ENCODE measurements around the gene NELL1. TPM values are rescaled to one million over a fixed set of nuclear protein-coding genes. Genes with fewer than 3 reads are reported as not detected.

The NELL1 gene
- total and polyA plus RNA-seq, 7 donors = 0.34 to 1.1 (median 0.62) TPM; not detected in 3

DNA sequence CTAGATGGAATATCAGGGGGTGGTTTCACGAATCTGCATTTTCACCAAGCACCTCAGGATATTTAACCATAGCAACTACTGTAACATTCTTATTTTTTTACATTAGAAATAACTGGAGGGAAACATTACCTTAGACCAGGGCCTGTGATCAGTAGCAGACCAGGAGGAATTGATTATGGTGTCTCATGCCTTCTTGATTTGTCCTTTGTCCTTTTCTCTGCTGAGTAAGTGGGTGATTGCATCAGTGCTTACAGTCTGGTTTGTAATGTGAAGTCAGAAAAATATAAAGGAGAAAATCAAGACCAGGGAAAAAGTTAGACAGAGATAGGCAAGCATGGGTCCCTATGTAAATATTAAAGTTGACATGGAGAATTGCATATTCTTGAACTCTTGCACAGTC, 703.3 kb downstream of the NELL1 start:
- H3K36me3 ChIP-seq = no peaks in the 10 kb centered on the region
- H3K27ac ChIP-seq = no peak overlapping the region
- H3K27me3 ChIP-seq = no peaks in the 10 kb centered on the region
- DNase-seq = no peak
- H3K4me3 ChIP-seq = no peak overlapping the region
- intact Hi-C loops (cut with DNase I) = no loop called here
- TF ChIP-seq EP300 (IDR thresholded peaks at IDR 0.05) (no peak), POLR2A (IDR thresholded peaks at IDR 0.05) (no peak), POLR2AphosphoS5 (IDR thresholded peaks at IDR 0.05) (no peak)
- TF ChIP-seq, protein P1, sequence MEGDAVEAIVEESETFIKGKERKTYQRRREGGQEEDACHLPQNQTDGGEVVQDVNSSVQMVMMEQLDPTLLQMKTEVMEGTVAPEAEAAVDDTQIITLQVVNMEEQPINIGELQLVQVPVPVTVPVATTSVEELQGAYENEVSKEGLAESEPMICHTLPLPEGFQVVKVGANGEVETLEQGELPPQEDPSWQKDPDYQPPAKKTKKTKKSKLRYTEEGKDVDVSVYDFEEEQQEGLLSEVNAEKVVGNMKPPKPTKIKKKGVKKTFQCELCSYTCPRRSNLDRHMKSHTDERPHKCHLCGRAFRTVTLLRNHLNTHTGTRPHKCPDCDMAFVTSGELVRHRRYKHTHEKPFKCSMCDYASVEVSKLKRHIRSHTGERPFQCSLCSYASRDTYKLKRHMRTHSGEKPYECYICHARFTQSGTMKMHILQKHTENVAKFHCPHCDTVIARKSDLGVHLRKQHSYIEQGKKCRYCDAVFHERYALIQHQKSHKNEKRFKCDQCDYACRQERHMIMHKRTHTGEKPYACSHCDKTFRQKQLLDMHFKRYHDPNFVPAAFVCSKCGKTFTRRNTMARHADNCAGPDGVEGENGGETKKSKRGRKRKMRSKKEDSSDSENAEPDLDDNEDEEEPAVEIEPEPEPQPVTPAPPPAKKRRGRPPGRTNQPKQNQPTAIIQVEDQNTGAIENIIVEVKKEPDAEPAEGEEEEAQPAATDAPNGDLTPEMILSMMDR (IDR thresholded peaks at IDR 0.05) = no peak
- H3K4me1 ChIP-seq = no peaks in the 10 kb centered on the region
- no peaks in the 10 kb centered on the region for H3K9me3 ChIP-seq
- 31 to 80% methylated on average over 1 of the region's 1 CpG for WGBS, 2 donors

DNA sequence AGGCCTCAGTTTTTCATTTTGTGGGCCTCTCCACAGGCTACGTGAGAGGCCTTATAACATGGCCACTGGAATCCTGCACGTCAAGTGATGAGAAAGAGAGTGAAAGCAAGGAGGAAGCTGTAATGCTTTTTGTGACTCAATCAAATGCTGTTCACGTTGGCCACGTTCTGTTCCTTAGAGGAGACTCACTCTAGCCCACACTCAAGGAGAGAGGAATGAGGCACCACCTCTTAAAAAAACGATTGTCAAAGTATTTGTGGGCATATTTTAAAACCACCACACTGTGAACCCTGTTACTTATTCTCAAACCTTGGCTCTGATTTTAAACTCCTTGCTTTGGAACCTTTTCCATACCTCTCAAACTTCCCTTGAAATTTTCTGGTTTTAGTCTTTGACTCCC, 705.0 kb downstream of the NELL1 start:
- Histone ChIP-seq H3K27me3 (no peaks in the 10 kb centered on the region), H3K27ac (no peak overlapping the region), H3K4me1 (no peaks in the 10 kb centered on the region), H3K9me3 (no peaks in the 10 kb centered on the region), H3K4me3 (no peak overlapping the region), H3K36me3 (no peaks in the 10 kb centered on the region)
- TF ChIP-seq, protein P1 (IDR thresholded peaks at IDR 0.05) = no peak
- no peak for TF ChIP-seq EP300 (IDR thresholded peaks at IDR 0.05)
- no peak for TF ChIP-seq POLR2A (IDR thresholded peaks at IDR 0.05)
- TF ChIP-seq POLR2AphosphoS5 (IDR thresholded peaks at IDR 0.05) = no peak
- intact Hi-C loops (cut with DNase I) = no loop called here
- DNase-seq = no peak
- WGBS, 2 donors = 53 to 58% methylated on average over 5 of the region's 5 CpGs

DNA sequence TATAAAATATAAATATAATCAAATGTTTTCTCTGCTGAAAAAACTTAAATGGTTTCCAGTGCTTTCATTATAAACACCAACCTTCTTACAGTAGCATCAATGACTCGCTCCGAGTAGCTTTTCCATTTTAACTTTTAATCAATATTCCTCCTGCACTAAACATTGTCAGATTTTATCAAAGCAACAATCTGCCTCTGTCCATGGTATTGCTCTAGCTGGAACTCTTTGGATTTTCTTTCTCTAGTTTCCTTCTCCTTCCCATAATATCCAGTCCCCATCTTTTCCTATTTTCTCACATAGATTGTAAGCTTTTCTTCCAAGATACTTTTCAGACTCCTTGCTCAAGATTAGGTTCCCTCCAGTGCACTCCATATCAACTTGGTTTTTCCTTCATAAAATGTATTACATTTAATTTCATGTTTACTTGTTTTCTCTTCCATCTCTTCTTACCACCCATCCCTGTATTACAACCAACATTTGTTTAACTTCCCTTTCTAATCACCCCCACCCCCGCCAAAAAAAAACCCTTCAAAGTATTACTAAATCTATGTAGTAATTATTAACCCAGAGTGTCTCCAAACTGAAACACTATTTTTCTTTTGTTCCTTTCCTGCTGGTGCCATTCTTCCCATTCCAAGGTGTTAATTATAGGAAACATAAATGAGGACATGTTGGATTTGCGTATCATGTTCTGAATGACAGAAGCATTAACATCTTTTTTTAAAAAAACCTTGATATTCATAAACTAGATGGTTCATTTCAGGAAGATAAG, 716.5 kb downstream of the NELL1 start:
- DNase-seq = no peak
- H3K4me3 ChIP-seq = no peak overlapping the region
- intact Hi-C loops (cut with DNase I) = no loop called here
- no peak for TF ChIP-seq POLR2A (IDR thresholded peaks at IDR 0.05)
- TF ChIP-seq, protein P1 (IDR thresholded peaks at IDR 0.05) = no peak
- no peak for TF ChIP-seq POLR2AphosphoS5 (IDR thresholded peaks at IDR 0.05)
- no peak for TF ChIP-seq EP300 (IDR thresholded peaks at IDR 0.05)
- H3K36me3 ChIP-seq = no peaks in the 10 kb centered on the region
- H3K9me3 ChIP-seq = peaks cover 0 to 2% (median 0%) of the 10 kb centered on the region in 4 donors
- 69 to 88% methylated on average over 4 of the region's 4 CpGs for WGBS, 2 donors
- no peaks in the 10 kb centered on the region for H3K27me3 ChIP-seq
- no peaks in the 10 kb centered on the region for H3K4me1 ChIP-seq
- no peak overlapping the region for H3K27ac ChIP-seq

DNA sequence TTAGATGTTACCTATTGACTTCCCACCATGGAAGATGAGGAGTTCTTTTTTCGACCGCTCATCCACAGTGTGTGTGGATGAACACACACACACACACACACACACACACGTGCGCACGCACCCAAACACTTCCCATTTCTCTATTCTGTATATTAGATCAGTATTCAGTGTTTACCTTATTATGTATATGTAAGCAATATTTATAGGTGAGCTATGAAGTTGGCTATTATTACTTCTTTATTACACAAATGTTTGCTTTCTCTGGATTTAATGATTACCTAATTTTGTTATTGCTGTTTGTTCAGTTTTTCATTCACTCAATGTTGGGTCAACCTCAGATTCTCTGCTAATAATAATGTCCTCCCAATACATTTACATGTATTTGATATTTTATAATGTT, 721.0 kb downstream of the NELL1 start:
- no peak for TF ChIP-seq POLR2A (IDR thresholded peaks at IDR 0.05)
- TF ChIP-seq POLR2AphosphoS5 (IDR thresholded peaks at IDR 0.05) = no peak
- TF ChIP-seq, protein P1 (IDR thresholded peaks at IDR 0.05) = no peak
- no peak for TF ChIP-seq EP300 (IDR thresholded peaks at IDR 0.05)

More for the DNA sequence above, 721.0 kb downstream of the NELL1 start:
- no peaks in the 10 kb centered on the region for H3K4me1 ChIP-seq
- no peak overlapping the region for H3K27ac ChIP-seq
- 90 to 94% methylated on average over 5 of the region's 5 CpGs for WGBS, 2 donors
- DNase-seq = no peak
- intact Hi-C loops (cut with DNase I) = no loop called here
- no peaks in the 10 kb centered on the region for H3K9me3 ChIP-seq
- no peaks in the 10 kb centered on the region for H3K27me3 ChIP-seq
- no peak overlapping the region for H3K4me3 ChIP-seq
- no peaks in the 10 kb centered on the region for H3K36me3 ChIP-seq
